Astrocyte (in vitro differentiated cells and primary cell): Measurements from ENCODE around the gene CRYBB1.

Source experiments
- CTCF ChIP-seq: IDR thresholded peaks from 2 replicates; pipeline ENCODE4 v1.5.1; 2011; ENCODE audit warnings: low read depth, mild to moderate bottlenecking, inconsistent platforms, low read length, moderate library complexity; ENCODE audit not compliant: insufficient read depth
- EZH2 ChIP-seq: IDR thresholded peaks from 2 replicates; pipeline ENCODE4 v1.6.1; 2012; ENCODE audit warnings: mild to moderate bottlenecking, low read length, inconsistent platforms; ENCODE audit not compliant: insufficient read depth

DNA sequence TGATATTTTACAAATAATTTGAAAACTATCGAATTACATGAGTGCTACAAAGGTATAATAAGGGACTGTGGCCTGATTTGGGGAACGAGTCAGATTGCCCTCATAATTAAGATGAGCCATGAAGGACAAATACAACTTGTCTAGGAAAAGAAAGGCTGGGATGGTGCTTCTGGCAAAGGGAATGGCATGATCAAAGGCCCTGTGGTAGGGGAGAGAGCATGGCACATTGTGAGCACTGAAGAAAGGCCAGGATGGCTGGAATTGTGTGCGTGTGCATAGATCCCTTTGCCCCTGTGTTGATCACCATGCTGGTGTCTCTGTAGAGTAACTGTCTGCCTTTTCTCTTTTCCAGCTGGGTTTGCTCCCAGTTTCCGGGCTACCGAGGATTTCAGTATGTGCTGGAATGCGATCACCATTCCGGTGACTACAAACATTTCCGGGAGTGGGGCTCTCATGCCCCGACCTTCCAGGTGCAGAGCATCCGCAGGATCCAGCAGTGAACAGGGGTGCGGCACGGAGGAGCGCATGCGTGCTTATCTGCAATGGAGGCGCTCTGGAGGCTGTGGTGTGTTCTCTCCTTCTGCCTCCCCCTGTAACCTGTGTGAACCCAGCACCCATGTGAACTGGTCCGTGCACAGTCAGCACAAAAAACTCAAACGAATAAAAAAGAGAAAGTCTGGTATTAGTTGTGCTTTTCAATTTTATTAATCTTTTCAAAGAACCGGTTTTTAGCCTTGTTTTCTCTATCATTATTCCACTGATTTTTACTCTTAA lies 12.3 kb upstream of the CRYBB1 start:
- TF ChIP-seq CTCF: no peak
- TF ChIP-seq EZH2: no peak
